IPS-18c (cell line): Measurements from ENCODE around the gene PPP1R18.

ENCODE experiments used
- H3K4me3 ChIP-seq: 2 replicates; pipeline ENCODE4 v1.7.0; 2013; ENCODE audit warnings: low read depth, mild to moderate bottlenecking, low read length, moderate library complexity; ENCODE audit not compliant: insufficient read depth
- H3K9me3 ChIP-seq: one replicate; pipeline ENCODE4 v1.6.1; 2013; ENCODE audit warnings: mild to moderate bottlenecking, low read length, moderate library complexity; ENCODE audit not compliant: control insufficient read depth, insufficient read depth

The PPP1R18 gene

DNA sequence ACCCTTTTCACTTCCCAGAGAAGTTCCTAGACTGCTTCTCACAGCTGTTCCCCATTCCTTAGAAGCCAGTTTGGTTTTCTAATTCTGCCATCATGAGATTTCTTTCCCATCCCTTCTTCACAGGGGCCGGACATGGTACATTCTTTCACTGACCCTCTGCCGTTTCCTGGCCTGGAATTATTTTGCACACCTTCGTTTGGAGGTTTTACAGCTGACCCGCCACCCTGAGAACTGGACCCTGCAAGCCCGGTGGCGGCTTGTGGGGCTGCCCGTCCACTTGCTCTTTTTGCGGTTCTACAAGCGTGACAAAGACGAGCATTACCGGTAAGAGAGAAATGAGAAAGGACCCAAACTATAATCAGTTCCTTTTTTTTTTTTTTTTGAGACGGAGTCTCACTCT is 35.3 kb downstream of the PPP1R18 start:
- no peaks in the 10 kb centered on the region for H3K9me3 ChIP-seq
- no peak overlapping the region for H3K4me3 ChIP-seq

DNA sequence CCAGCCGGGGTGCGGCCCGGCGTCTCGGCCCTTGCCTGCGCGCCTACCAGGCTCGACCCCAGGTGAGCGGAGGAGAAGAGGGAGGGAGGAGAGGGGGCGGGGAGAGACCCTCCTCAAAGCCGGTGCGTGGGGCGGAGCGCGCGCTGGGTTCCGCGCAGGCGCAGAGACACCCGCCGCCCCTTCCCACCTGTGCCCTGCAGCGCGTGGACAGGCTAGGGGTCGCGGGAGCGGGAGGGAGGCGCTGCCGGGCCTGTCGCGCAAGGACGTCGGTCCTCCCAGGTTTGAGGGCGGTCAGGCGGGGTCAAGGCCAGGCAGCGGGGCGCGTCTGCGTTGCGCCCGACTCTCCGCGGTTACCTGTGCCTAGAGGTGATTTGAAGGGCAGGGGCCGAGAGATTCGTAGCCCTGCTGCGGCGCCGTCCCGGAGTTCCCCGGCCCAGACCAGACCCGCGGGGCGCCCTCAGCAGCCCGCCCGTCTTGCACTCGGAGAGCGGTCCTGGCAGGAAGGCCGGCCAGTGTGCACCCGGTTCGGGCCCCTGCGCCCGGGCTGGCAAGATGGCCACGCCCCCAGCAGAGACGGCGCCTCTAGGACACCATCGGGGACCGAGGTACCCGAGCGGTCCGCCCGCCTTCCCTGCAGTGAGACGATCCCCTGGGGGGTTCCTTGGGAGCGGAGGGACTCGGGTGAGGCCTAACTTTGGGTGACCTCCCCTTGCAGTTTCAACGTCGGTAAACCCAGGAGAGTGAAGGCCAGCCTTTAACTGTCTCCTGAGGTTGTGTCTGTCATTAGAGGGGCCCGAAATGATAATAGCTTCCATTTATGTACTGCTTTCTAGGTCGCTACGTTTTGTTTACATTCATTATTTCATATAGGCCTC is 39.0 kb downstream of the PPP1R18 start:
- peak overlapping the region; percentile 95 for H3K4me3 ChIP-seq
- no peaks in the 10 kb centered on the region for H3K9me3 ChIP-seq

DNA sequence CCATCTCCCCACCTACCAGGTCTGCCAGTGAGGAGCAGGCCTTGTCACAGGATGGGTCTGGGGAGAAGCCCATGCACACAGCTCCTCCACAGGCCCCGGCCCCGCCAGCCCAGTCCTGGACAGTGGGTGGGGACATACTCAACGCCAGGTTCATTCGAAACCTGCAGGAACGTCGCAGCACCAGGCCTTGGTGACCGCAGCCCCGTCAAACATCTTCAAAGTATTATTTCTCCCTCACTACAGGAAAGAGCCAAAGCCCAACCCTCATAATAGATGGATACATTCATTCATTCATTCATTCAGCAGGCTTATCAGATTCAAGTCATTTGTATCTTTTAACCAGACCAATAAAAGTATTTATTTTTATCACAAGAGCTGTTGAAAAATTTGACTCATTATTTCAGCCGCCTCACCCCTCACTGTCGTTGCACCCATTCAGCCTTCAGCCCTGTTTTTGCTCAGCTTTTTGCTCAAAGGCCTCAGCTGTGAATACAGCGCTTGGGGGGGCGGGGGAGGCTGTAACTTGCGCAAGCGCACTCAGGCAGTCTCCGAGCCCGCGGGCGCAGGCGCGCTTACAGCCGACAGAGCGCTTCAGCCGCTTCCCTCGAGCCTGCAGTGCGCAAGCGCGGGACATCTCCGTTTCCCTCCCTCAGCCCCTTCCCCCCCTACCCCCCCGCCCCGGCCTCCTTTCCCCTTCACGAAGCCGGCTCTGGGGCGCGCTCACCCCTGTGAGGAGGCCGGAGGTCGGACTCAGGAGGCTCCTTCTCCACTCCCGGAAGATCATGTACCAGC is 39.8 kb downstream of the PPP1R18 start, which contains the start of gene C6orf136:
Gene C6orf136 (plus strand): TSS at position 684 of the 792 bp plus-strand sequence. CDS start 99 bp downstream, at position 783.
- Histone ChIP-seq H3K4me3 (peak within 1 kb of the TSS; percentile 95), H3K9me3 (no peaks in the 10 kb centered on the region)

GRCh38 chr6:30645989-30646388 is 40.5 kb downstream of the PPP1R18 start:
- H3K9me3 ChIP-seq = no peaks in the 10 kb centered on the region
- peak overlapping the region; percentile 95 for H3K4me3 ChIP-seq

DNA sequence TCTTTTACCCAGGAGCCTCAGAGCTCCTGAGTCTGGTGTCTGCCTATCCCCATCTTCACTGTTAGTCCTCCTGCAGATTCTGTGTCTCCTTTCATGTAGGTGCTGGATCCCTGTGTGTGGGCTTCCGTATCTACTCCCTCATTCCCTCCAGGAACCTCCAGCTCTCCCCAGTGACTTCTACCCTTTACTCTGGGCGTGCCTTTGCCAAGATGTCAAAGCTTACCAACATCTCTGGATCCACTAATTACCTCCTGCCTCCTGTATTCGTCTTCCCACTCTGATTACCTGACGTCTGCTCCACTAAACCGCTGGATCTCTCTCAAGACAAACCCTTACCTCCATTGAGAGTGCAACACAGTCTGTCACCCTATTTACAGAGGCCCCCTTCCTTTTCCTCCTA is 41.7 kb downstream of the PPP1R18 start:
- Histone ChIP-seq H3K4me3 (no peak overlapping the region), H3K9me3 (no peaks in the 10 kb centered on the region)

GRCh38 chr6:30643656-30644055 is 42.8 kb downstream of the PPP1R18 start:
- H3K4me3 ChIP-seq = no peak overlapping the region
- peaks cover 2% of the 10 kb centered on the region for H3K9me3 ChIP-seq

DNA sequence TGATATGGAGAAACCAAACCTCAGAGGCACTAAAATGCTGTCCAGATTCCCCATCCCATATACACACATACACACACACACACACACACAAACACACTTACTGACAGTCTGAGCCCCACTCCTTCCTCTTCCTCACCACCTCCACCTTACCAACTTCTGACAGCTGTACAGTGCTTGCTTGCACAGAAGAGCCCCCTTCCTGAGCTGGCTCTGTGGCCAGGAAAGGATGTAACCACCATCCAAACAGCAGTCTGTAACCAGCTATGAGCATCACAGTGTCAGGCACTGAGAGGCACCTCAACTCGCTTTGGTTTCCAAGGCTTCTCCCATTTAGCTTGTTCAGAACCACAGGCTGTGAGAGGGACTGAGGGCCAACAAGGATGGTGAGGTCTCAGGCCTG is 45.4 kb downstream of the PPP1R18 start:
- Histone ChIP-seq H3K9me3 (peaks cover 2% of the 10 kb centered on the region), H3K4me3 (no peak overlapping the region)

DNA sequence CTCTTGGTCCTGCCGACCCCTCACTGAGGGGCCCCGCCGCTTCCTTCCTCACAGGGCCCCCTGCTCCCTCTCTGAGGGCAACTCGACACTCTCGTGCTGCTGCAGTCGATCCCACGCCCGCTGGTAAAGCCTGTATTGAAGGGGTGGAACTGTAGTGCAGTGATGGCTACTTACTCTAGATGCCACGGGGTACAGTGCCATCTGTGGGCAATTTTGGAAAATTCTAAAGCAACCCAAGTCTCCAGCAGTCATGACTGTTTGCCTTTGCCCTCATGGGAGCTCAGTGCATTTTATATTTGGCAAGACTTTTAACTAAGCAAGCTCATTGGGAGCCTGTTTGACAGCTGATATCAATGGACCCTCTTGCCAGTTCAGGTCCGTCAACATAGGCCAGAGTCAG is 46.0 kb downstream of the PPP1R18 start:
- no peak overlapping the region for H3K4me3 ChIP-seq
- H3K9me3 ChIP-seq = peaks cover 2% of the 10 kb centered on the region

DNA sequence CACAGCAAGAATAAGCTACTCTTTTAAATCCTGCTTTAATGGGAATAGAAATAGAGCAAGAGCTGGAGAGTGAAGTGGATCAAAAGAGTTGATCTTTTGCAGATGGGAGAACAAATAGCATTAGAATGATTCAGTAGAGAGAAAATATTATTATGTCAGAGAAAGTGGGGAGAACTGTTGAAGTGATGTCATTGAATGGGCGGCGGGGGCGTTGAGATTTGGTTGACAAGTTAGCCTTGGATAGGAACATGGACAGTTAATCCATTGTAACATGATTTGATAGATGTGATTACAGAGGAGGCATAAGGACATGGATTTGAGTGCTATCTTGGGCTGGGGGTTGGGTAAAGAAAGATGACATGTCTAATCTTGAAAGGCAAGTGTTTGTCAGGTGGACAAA is 50.6 kb downstream of the PPP1R18 start:
- H3K9me3 ChIP-seq = peaks cover 2% of the 10 kb centered on the region

GRCh38 chr6:30626484-30627366 is 59.7 kb downstream of the PPP1R18 start, which contains the start of gene ATAT1:
Gene ATAT1, plus strand, starts transcription at chr6:30626874.
- peak within 1 kb of the TSS; percentile 84 for H3K4me3 ChIP-seq
- no peaks in the 10 kb centered on the region for H3K9me3 ChIP-seq

More for the DNA sequence above, 50.6 kb downstream of the PPP1R18 start:
- H3K4me3 ChIP-seq = no peak overlapping the region
